Naive thymus-derived CD4-positive, alpha-beta T cell (primary cell): ENCODE data around the gene C11orf68. TPM values are rescaled to one million over a fixed set of nuclear protein-coding genes. Genes with fewer than 3 reads are reported as not detected.

ENCODE experiments used
- ATAC-seq: fragments of 150-1000 bp; cut with Tn5 transposase; 2 replicates; pipeline ENCODE4 v1.10.0; 2021; ENCODE audit warnings: mild to moderate bottlenecking, moderate library complexity
- CTCF ChIA-PET: fragments of 350-600 bp; sonication (Branson Sonifier 250); formaldehyde crosslinking; loops from one replicate; lab custom pipeline; 2021; ENCODE audit warnings: antibody characterized with exemption; lab: Charles Lee
- POLR2A ChIA-PET: fragments of 350-600 bp; sonication (Branson Sonifier 250); formaldehyde crosslinking; loops from one replicate; lab custom pipeline; 2021; ENCODE audit warnings: antibody characterized with exemption, inconsistent platforms; lab: Charles Lee
- DNase-seq, 9 donors: peaks; one replicate each; pipeline versions ENCODE4 v3.0.0 to v3.0.0-alpha.2; 2020 to 2022; ENCODE audit warnings: mixed read lengths in 1 of 9
- H3K27ac ChIP-seq: one replicate; pipeline ENCODE4 v1.7.0; 2013; ENCODE audit warnings: mild to moderate bottlenecking, low read depth, low read length, moderate library complexity
- H3K27me3 ChIP-seq, 2 donors: one replicate each; pipeline ENCODE4 v1.7.0; 2013; ENCODE audit warnings: low read length in 2 of 2, mild to moderate bottlenecking in 2 of 2, moderate library complexity in 2 of 2; ENCODE audit not compliant: control insufficient read depth in 2 of 2, insufficient read depth in 2 of 2
- H3K36me3 ChIP-seq, 3 experiments: 1 replicate in 2 of 3; 2 replicates in 1 of 3; pipeline ENCODE4 v1.7.0; 2013; ENCODE audit warnings: low read length in 3 of 3, mild to moderate bottlenecking in 3 of 3, moderate library complexity in 1 of 3; ENCODE audit not compliant: insufficient read depth in 3 of 3, control insufficient read depth in 2 of 3
- H3K4me1 ChIP-seq, 2 donors: one replicate each; pipeline ENCODE4 v1.7.0; 2013; ENCODE audit warnings: low read length in 2 of 2, mild to moderate bottlenecking in 2 of 2, moderate library complexity in 1 of 2; ENCODE audit not compliant: control insufficient read depth in 2 of 2, insufficient read depth in 2 of 2
- H3K4me3 ChIP-seq: 2 replicates; pipeline ENCODE4 v1.7.0; 2013; ENCODE audit warnings: mild to moderate bottlenecking, low read length
- H3K9me3 ChIP-seq, 3 experiments: 1 replicate in 2 of 3; 2 replicates in 1 of 3; pipeline ENCODE4 v1.7.0; 2013; ENCODE audit warnings: low read length in 3 of 3; ENCODE audit not compliant: control insufficient read depth in 2 of 3
- H3K27ac Mint-ChIP-seq, 9 donors: one replicate each; pipeline ENCODE4 v1.8.0; 2020 to 2022; ENCODE audit warnings: mixed read lengths in 9 of 9, mild to moderate bottlenecking in 8 of 9, moderate library complexity in 5 of 9, inconsistent platforms in 2 of 9
- H3K27me3 Mint-ChIP-seq, 5 donors: one replicate each; pipeline ENCODE4 v1.8.0; 2021 to 2022; ENCODE audit warnings: mixed read lengths in 5 of 5, mild to moderate bottlenecking in 1 of 5
- H3K36me3 Mint-ChIP-seq, 5 donors: one replicate each; pipeline ENCODE4 v1.8.0; 2020 to 2022; ENCODE audit warnings: mixed read lengths in 5 of 5, mild to moderate bottlenecking in 3 of 5, inconsistent platforms in 1 of 5
- H3K4me1 Mint-ChIP-seq, 7 donors: one replicate each; pipeline ENCODE4 v1.8.0; 2020 to 2022; ENCODE audit warnings: mixed read lengths in 7 of 7, mild to moderate bottlenecking in 3 of 7, inconsistent platforms in 1 of 7
- H3K4me3 Mint-ChIP-seq, 10 donors: one replicate each; pipeline ENCODE4 v1.8.0; 2020 to 2022; ENCODE audit warnings: mild to moderate bottlenecking in 10 of 10, mixed read lengths in 10 of 10, moderate library complexity in 6 of 10, inconsistent platforms in 2 of 10
- H3K9me3 Mint-ChIP-seq, 11 donors: one replicate each; pipeline ENCODE4 v1.8.0; 2020 to 2022; ENCODE audit warnings: mixed read lengths in 11 of 11, mild to moderate bottlenecking in 4 of 11, inconsistent platforms in 1 of 11, moderate library complexity in 1 of 11
- intact Hi-C, 2 donors: fragments of 100-400 bp; cut with micrococcal nuclease; formaldehyde crosslinking; loops; one replicate each; pipeline ENCODE4 v1.15.1; 2023
- polyA plus RNA-seq, 2 donors: library from polyadenylated mRNA; unstranded; fragments of 300-500 nt; fragmentation: Illumina TruSeq; gene quantifications; one replicate each; pipeline ENCODE4 v1.2.3, GENCODE V29; 2021
- total RNA-seq, 6 experiments: library from RNA in 5 of 6; stranded (reverse) in 5 of 6; gene quantifications; 1 replicate in 5 of 6; 2 replicates in 1 of 6; pipeline ENCODE4 v1.2.3 and lab custom pipeline; 2021 to 2026

The C11orf68 gene
- total RNA-seq: 10 to 100 TPM; 18.5 to 62.2 (median 40.4) TPM
- polyA plus RNA-seq: 100 to 1,000 TPM in 1 of 2 donors, 10 to 100 TPM in 1; 74.1 to 104 TPM
- 15.9 reads per million, percentile 45 among the genes with 10 or more reads in this experiment for total RNA-seq (lab: John Stamatoyannopoulos, UW)

- Mint-ChIP-seq H3K4me3 (peak within 1 kb of the TSS; percentile 86 to 96 (median 93)), H3K27me3 (no peaks in the 10 kb centered on the region), H3K9me3 (no peaks in the 10 kb centered on the region), H3K36me3 (peaks cover 4 to 32% (median 11%) of the 10 kb centered on the region in 5 donors), H3K27ac (peak within 1 kb of the TSS; percentile 79 to 96 (median 90)), H3K4me1 (peaks cover 32 to 60% (median 34%) of the 10 kb centered on the region in 7 donors)
- ATAC-seq (peak; percentile 3), DNase-seq (peak in 1 of 9 donors; percentile 38)
- peaks cover 0 to 36% (median 4%) of the 10 kb centered on the region in 3 experiments for H3K36me3 ChIP-seq
- peak within 1 kb of the TSS; percentile 95 for H3K27ac ChIP-seq
- no peaks in the 10 kb centered on the region for H3K9me3 ChIP-seq
- H3K27me3 ChIP-seq: no peaks in the 10 kb centered on the region
- peaks cover 26 to 28% of the 10 kb centered on the region in 2 donors for H3K4me1 ChIP-seq
- ChIA-PET POLR2A (interaction anchor here (0.6 to 2.5 kb wide), 18 partner anchors 10 to 153 kb away, joined by 3 to 54 read pairs (median 6); partner anchors contain the start of genes CCDC85B, FIBP, FOSL1 and MUS81), CTCF (interaction anchor here (0.6 to 2.3 kb wide), 5 partner anchors 20 to 31 kb away, joined by 3 to 13 read pairs (median 4); partner anchors contain the start of gene CCDC85B)
- intact Hi-C loops: loop anchor here (1.0 kb wide), 15 partner anchors 10 to 350 kb away; partner anchors contain the start of genes BANF1 (in 2 of the 2), EIF1AD (in 2 of the 2), FOSL1 (in 2 of the 2) and PCNX3 (in 2 of the 2)
- H3K4me3 ChIP-seq: peak within 1 kb of the TSS; percentile 83
These were observed at the start of gene C11orf68 for GRCh38 chr11:65918211-65919140. TSS of gene C11orf68 (minus strand) at chr11:65919062. CDS start at chr11:65919031, 31 bp downstream.

GRCh38 chr11:65967329-65967934 is 48.6 kb upstream of the C11orf68 start:
- POLR2A ChIA-PET: interaction anchor here (0.6 to 1.1 kb wide), 2 partner anchors 93 to 474 kb away, joined by 3 to 4 read pairs; no protein-coding TSS in a partner anchor
- H3K27ac Mint-ChIP-seq: no peak overlapping the region
- H3K36me3 ChIP-seq: peaks cover 31 to 78% (median 35%) of the 10 kb centered on the region in 3 experiments
- CTCF ChIA-PET: interaction anchor here (0.6 kb wide), 1 partner anchor 430 kb away, joined by 3 read pairs; no protein-coding TSS in a partner anchor
- DNase-seq: no peak
- no peaks in the 10 kb centered on the region for H3K27me3 ChIP-seq
- peaks cover 14 to 41% (median 31%) of the 10 kb centered on the region in 5 donors for H3K36me3 Mint-ChIP-seq
- peaks cover 20 to 45% (median 32%) of the 10 kb centered on the region in 7 donors for H3K4me1 Mint-ChIP-seq
- intact Hi-C loops: no loop called here
- H3K9me3 ChIP-seq: no peaks in the 10 kb centered on the region
- H3K27ac ChIP-seq: no peak overlapping the region
- H3K4me3 Mint-ChIP-seq: no peak overlapping the region
- peaks cover 19 to 20% of the 10 kb centered on the region in 2 donors for H3K4me1 ChIP-seq
- ATAC-seq: no peak
- no peaks in the 10 kb centered on the region for H3K27me3 Mint-ChIP-seq
- H3K4me3 ChIP-seq: no peak overlapping the region
- H3K9me3 Mint-ChIP-seq: no peaks in the 10 kb centered on the region

GRCh38 chr11:65965986-65966762 is 47.3 kb upstream of the C11orf68 start:
- Mint-ChIP-seq H3K9me3 (no peaks in the 10 kb centered on the region), H3K27me3 (no peaks in the 10 kb centered on the region), H3K36me3 (peaks cover 18 to 42% (median 29%) of the 10 kb centered on the region in 5 donors), H3K27ac (peak overlapping the region in 3 of 9 donors; percentile 8 to 56 (median 46)), H3K4me1 (peaks cover 25 to 54% (median 40%) of the 10 kb centered on the region in 7 donors), H3K4me3 (no peak overlapping the region)
- intact Hi-C loops: no loop called here
- Histone ChIP-seq H3K4me3 (no peak overlapping the region), H3K4me1 (peaks cover 22 to 24% of the 10 kb centered on the region in 2 donors), H3K9me3 (no peaks in the 10 kb centered on the region), H3K36me3 (peaks cover 31 to 71% (median 35%) of the 10 kb centered on the region in 3 experiments), H3K27ac (no peak overlapping the region), H3K27me3 (no peaks in the 10 kb centered on the region)
- ATAC-seq: no peak
- DNase-seq: no peak
- ChIA-PET POLR2A (interaction anchor here (0.6 to 1.1 kb wide), 3 partner anchors 14 to 473 kb away, joined by 3 to 4 read pairs (median 3); no protein-coding TSS in a partner anchor), CTCF (no interaction called here)

GRCh38 chr11:65964906-65965305 is 46.0 kb upstream of the C11orf68 start:
- H3K36me3 ChIP-seq: peaks cover 30 to 64% (median 31%) of the 10 kb centered on the region in 3 experiments
- intact Hi-C loops: no loop called here
- H3K27me3 ChIP-seq: no peaks in the 10 kb centered on the region
- no peak for DNase-seq
- H3K9me3 Mint-ChIP-seq: no peaks in the 10 kb centered on the region
- ChIA-PET CTCF (no interaction called here), POLR2A (interaction anchor here (0.9 to 1.2 kb wide), 3 partner anchors 13 to 298 kb away, joined by 3 read pairs; partner anchors contain the start of gene CCDC85B)
- no peak overlapping the region for H3K27ac ChIP-seq
- peaks cover 22 to 24% of the 10 kb centered on the region in 2 donors for H3K4me1 ChIP-seq
- H3K36me3 Mint-ChIP-seq: peaks cover 18 to 35% (median 25%) of the 10 kb centered on the region in 5 donors
- H3K4me1 Mint-ChIP-seq: peaks cover 25 to 54% (median 40%) of the 10 kb centered on the region in 7 donors
- no peak overlapping the region for H3K4me3 ChIP-seq
- H3K4me3 Mint-ChIP-seq: peak overlapping the region in 1 of 10 donors; percentile 41
- no peak for ATAC-seq
- peak overlapping the region in 1 of 9 donors; percentile 89 for H3K27ac Mint-ChIP-seq
- no peaks in the 10 kb centered on the region for H3K9me3 ChIP-seq
- no peaks in the 10 kb centered on the region for H3K27me3 Mint-ChIP-seq

GRCh38 chr11:65962141-65962564 is 43.3 kb upstream of the C11orf68 start:
- Histone ChIP-seq H3K27ac (peak overlapping the region; percentile 96), H3K27me3 (no peaks in the 10 kb centered on the region), H3K9me3 (no peaks in the 10 kb centered on the region), H3K4me1 (peaks cover 27 to 31% of the 10 kb centered on the region in 2 donors), H3K36me3 (peaks cover 19 to 37% (median 25%) of the 10 kb centered on the region in 3 experiments), H3K4me3 (peak overlapping the region; percentile 83)
- peak in 1 of 9 donors; percentile 71 for DNase-seq
- Mint-ChIP-seq H3K4me3 (peak overlapping the region; percentile 88 to 99 (median 98)), H3K4me1 (peaks cover 23 to 57% (median 46%) of the 10 kb centered on the region in 7 donors), H3K9me3 (no peaks in the 10 kb centered on the region), H3K36me3 (peaks cover 12 to 24% (median 19%) of the 10 kb centered on the region in 5 donors), H3K27ac (peak overlapping the region; percentile 84 to 98 (median 97)), H3K27me3 (no peaks in the 10 kb centered on the region)
- ChIA-PET CTCF (no interaction called here), POLR2A (interaction anchor here (0.7 to 6.7 kb wide), 7 partner anchors 37 to 102 kb away, joined by 3 to 108 read pairs (median 7); partner anchors contain the start of genes C11orf68, CCDC85B, CFL1 and FIBP)
- intact Hi-C loops: no loop called here
- no peak for ATAC-seq
